NCI-H446 (cell line): ENCODE results near the gene SH2D6.
"Not testable (repeated sequence)": the region's sequence is repeated elsewhere in the genome, so short reads cannot be mapped to it uniquely, and the experiment has no call there.

ENCODE experiments used
- DNase-seq, 2 experiments: peaks; one replicate each; lab custom pipeline; 2025; lab: John Stamatoyannopoulos, UW

SH2D6 gene

DNA sequence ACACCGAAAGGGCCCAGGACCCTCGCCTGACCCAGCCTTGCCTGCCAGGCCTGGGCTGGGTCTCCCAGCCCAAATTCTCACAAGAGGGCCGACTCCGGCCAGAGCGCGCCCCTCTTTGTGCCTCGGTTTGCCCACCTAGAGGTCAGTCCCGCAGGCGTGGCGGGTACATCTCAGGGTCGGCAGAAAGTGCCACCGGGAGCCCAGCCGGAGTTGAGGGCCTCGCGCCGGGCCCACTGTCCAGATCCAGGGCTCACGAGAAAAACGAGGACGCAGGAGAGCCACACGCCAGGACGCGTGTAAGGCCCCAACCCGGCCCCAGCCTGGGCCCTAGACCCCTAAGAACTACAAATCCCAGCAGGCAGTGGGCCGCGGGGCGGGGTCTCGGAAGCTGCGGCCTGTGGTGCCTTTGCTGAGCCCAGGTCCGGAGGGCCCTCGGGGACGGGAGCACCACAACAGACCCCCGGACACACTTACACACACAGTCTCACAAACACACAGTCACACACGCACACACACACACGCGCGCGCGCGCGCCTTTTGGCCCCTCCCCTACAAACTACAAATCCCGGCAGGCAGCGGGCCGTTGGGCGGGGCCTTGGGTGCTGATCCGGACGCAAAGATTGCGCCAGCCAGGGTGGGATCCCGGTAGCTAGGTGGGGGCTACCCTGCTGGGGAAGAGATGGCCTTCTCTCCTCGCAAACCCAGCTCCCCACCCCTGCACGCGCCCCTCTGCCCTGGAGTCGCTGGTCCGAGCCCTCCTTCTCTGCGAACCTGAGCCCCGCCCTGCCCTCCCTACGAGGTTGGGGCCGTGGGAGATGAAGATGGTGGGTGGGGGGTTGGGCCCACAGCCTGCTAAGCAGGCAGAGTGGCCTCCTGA is at the start of gene SH2D6:
Gene SH2D6 (plus strand): TSS at position 583 of the 877 bp plus-strand sequence. CDS start 10,752 bp downstream, outside the sequence.
- peak; percentile 58 to 89 for DNase-seq

DNA sequence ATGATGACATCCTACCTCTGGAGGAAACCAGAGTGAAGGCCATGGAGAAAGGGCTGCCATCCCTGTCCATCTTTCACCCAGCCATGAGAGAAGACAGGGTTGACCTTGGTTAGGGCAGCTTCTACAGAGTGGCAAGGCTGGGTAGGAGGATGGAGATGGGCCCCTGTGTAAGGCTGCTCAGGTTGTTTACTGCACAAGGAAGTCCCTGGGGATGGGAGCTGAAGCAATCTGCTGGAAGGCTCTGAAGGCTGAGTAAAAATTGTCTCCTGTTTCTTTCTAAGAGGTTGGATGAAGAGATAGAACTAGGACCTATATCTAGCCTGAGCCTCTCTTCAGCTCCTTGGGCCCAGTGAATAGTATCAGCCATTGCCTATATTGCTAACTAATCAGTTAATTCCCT is 49.6 kb upstream of the SH2D6 start:
- DNase-seq: no peak

DNA sequence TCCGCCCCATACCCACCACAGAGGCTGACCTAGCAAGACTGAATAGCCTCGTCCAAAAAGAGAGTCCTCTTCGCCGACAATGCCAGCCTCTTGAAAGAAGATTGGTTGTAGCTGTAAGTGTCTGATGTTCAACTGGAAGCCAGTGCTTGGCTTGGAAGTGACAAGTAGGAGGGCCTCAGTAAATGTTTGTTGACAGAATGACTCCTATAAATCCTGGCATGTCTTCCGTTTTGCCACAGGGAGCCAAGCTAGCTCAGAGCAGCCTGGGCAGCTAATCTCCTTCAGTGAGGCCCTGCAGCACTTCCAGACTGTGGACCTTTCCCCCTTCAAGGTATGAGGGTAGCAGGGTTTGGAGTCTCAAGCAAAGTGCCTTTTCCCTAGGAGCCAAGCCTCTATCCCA is 49.0 kb upstream of the SH2D6 start:
- DNase-seq: peak in 1 of 2 experiments; percentile 15

DNA sequence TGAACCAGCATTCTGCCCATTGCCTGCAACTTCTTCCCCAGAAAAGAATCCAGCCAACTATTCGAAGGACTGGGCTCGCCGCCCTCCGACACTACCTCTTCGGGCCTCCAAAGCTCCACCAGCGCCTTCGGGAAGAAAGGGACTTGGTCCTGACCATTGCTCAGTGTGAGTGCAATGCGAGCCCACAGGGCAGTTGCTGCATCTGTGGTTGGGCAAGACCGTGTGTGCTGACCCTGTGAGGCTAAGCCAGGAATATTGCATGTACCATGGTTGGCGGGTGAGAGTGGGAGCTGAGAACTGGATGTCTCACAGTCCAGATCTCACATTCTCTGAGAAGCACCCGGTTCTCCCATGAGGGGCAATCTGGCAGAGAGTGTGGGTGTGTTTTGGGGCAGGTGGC is 47.5 kb upstream of the SH2D6 start:
- no peak for DNase-seq

DNA sequence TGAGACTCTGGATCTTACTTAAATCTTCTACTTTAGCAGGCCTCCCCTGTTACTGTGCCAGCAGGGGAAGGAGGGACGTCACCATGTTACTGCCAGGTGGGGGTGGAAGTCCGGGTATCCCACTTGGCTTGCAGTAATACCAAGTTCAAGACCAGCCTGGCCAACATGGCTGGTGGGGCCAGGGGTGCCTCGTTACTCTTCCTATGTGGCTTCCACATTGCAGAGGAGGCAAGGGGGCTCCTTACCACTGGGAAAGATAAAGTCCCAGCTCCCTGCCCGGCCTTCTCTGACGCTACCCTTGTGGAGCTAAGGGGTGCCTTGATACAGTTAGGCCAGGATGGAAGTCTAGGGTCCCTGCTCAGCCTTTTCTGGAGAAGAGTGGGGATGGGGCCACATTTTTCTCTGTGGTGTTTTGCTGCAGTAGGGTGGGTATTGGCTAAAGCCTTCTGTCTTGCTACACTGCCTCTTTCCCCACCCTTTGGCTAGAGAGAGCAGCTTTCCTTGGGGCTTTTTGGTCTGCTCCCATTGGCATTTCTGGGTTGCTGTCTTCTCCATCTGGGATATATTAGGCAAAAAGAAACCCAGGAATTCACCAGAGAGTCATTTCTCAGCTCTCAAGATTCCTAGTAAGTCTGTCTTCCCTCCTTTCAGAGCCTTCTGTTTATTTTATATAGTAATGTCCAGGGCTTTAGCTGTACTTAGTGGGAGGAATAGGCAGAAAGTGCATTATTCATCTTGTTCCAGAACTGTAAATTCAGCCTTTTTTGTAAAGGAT is 42.0 kb upstream of the SH2D6 start:
- no peak for DNase-seq

DNA sequence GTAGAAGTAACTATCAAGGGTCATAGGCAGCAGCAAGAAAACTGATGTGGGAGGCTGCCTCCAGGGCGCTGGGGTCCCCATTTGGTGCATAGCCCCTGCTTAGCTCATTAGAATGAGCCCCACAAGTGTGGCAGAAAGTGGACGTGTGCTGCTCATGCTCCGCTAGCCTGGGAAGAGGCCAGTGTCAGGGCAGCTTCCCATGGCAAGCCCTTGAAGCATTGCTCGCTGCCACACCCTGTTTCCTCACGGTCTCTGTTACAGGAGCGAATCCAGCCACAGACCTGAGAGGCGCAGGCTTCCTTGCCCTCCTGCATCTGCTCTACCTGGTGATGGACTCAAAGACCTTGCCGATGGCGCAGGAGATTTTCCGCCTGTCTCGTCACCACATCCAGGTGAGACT is 41.4 kb upstream of the SH2D6 start:
- no peak for DNase-seq

DNA sequence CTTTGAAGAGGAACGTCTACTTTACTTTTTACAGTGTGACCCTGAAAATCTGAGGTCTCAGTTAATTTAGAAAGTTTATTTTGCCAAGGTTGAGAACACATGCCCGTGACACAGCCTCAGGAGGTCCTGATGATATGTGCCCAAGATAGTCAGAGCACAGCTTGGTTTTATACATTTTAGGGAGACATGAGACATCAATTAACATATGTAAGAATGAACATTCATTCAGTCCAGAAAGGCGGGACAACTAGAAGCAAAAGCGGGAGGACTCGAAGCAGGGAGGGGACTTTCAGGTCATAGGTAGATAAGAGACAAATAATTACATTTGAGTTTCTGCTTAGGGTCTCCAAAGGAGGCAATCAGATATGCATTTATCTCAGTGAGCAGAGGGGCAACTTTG is 40.3 kb upstream of the SH2D6 start:
- DNase-seq: no peak

DNA sequence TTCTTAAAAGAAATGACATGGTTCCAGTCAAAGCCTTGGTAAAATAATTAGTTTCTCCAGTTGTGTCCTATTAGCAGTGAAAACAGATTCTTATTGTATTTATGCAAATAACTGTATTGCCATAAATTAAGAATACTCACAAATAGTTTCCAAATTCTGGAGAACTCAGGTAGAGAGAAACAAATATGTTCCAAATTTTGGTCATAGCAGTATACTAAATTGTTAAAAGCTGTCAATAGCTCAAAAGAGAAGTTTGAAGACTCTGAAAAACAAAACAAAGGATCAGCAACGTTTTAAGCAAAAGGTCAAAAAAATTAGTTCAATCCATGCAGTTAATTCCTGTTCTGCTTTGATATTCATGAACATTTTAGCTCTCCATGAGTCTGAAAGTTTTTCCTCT is 38.5 kb upstream of the SH2D6 start:
- DNase-seq: no peak

DNA sequence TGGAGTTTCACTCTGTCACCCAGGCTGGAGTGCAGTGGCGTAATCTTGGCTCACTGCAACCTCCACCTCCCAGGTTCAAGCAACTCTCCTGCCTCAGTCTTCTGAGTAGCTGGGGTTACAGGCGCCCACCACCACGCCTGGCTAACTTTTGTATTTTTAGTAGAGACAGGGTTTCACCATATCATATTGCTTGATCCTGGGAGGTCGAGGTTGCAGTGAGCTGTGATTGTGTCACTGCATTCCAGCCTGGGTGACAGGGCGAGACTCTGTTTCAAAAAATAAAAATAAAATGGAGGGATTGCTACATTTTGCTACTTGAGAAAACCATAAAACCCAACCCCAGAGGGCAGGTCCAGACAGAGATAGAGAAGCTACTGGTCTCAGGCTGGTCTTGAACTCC is 35.4 kb upstream of the SH2D6 start:
- not testable (repeated sequence) for DNase-seq

DNA sequence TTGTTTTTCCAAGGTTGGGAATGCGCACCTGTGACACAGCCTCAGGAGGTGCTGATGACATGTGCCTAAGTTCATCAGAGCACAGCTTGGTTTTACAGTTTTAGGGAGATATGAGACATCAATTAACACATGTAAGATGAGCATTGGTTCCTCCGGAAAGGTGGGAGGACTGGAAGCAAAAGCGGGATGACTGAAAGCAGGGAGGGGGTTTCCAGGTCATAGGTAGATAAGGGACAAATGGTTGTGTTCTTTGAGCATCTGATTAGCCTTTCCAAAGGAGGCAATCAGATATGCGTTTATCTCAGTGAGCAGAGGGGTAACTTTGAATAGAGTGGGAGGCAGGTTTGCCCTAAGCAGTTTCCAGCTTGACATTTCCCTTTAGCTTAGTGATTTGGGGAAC is 34.7 kb upstream of the SH2D6 start:
- no peak for DNase-seq

DNA sequence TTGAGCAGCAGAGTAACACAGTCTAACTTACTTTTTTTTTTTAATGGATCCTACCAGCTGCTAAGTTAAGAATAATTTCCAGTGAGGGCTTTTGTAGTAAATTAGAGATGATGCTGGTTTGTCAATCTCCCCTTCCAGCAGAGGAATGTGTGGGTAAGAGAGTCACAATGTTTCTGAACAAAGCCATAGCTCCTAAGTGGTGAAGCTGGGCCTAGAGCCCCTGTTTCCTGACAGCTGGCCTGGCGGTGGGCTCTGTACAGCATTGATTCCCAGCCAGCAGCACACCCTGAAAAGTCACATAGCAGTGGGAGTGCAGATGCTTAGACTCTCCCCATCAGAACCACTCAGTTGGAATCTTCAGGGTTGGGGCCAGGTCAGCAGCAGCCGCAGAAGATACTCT is 32.8 kb upstream of the SH2D6 start:
- no peak for DNase-seq

DNA sequence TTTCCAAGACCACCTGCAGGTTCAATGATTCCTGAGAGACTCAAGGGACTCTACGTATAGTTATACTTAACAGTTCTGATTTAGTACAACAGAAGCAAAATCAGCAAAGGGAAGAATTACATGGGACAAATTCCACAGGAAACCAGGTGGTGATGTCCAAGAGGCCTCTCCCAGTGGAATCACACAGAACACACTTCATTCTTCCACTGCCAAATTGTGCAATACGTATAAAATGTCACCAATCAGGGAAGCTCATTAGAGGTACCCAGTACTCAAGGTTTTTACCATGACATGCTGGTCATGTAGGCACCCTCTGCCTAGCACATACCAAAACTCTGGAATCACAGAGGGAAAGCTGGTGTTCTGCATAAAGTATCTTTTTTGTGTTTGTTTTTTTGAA is 30.8 kb upstream of the SH2D6 start:
- no peak for DNase-seq

DNA sequence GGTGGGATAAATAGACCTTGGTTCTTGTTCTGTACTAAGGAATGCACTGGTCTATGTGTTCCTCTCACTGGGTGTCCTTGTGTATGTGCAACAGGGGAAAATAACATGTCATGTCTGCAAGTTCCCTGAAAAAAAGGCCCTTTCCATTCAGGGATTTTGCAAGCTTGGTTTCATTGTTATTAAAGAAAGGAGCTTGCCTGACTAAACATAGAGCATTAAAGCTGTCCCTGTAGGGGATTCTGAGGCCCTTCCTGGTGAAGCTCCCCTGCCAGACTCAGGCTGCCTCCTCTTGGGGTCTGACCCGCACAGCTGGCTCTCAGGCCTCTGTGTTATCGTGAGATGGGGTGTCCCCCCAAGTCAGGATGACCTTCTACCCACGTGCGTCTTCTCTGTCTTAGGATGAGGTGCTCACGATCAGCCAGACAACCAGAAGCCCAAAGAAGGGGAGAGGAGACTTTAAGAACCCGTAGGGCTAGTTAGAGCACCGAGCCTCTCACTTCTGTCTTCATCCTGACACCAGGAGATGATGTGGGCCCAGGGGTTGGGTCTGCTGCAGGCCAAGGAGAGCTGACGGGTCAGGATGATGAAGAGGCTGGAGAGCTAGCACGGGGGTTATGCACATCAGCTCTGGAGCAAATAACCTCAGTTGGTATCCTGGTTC is 29.5 kb upstream of the SH2D6 start:
- DNase-seq: no peak

DNA sequence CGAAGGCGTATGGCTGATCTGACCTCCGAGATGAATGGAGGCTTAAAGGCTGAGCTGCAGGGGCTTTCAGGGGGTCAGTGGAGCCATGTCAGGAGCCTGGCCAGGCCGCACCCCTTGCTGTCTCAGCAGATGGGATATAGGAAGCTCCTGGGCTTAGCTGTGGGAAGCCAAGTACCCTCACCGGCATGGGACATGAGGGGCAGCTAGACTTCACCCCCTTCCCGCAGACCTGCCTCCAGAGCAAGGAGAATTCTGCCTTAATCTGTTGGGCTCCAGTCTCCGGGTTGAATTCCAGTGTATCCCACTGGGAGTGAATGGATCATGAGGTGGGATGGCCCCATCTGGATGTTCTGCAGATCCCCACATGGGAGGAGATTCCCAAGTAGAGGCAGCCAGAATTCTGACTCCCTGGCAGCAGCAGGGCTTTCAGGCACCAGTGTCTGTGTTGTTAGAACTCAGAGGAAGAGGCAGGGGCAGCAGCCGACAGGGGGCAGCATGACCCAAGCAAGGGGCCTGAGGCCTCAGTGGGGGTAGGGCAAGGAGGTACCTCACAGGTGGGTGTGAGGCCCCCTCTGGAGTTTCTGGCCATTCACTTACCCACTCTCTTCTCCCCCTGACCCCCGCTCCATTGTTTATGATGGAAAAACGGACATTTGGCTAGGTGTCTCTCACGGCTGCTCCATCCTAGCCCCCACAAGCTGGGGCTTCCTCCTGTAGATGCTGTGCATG is 27.4 kb upstream of the SH2D6 start:
- DNase-seq: peak in 1 of 2 experiments; percentile 62

DNA sequence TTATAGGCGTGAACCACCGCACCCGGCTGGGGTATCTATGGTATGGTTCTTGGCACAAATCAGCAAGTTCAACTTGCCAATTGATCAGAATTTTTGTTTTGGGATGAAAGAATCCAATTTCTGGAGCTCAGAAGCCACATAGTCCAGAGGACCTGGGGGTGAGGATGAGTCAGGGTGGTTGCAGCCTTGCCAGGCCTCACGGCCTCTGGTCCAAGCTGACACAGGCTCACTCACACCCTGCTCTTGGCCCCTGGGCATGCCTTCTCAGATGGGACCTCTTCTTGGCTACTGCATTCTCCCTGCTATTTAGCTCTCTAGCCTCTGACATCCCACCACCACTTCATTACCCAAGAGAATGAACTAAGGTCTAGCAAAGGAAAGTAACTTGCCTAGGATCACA is 24.7 kb upstream of the SH2D6 start:
- DNase-seq: no peak

DNA sequence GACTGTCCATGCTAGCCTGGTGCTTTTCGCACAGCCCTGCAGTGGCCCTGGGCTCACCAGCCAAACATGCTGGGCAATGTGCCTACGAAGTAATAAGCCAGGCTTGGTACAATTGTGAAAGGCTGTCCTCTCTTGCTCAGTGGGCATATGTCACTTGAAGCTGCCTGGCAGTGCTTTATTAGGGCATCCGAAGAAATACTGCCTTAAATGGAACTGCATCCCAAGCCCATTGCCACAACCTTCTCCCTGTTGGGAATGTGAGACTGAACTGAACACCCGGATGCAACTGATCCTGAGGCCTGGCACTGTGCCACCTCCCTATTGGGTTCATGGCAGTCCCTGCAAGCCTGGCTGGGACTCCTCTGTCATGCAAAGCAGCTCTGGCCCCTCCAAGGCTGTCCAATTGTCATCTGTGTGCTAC is 24.2 kb upstream of the SH2D6 start:
- peak; percentile 30 to 75 for DNase-seq

DNA sequence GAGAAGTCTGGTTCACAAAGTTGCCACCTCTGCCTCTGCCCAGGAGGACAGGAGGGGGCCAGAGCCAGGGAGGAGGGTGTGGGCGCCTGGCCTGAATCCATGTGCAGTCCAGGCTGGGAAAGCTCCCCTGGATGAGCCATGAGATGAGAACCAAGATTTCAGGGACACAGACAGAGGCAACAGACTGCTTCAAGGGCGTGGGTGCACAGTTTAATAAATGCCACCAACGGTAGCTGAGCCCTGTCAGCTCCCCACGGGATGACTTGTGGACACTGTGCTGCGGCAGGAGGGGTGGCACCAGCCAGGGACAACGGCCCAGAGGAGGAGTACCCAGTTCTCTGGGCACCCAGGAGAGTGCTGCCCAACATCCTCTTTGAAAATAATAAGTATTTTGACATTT is 23.5 kb upstream of the SH2D6 start:
- DNase-seq: no peak

DNA sequence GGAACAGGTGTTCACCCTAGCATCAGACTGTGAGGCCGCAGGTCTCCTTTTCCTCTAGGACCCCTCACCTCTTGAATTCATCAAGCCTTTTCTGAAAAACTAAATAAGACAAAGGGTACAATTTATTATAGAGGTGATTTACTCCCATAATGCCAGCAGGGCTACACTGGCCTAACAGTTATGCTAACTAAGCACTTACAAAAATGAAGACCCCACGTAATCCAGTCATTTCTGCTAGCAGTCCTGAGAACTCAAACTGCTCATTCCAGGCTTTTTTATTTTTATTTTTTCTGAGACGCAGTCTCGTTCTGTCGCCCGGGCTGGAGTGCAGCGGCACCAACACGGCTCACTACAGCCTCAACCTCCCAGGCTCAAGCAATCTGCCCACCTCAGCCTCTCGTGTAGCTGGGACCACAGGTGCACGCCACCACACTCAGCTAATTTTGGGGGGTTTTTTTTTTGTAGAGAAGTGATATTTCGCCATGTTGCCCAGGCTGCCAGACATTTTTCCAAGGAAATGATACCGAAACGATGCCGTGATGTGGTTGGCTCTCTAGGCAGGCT is 22.5 kb upstream of the SH2D6 start:
- no peak for DNase-seq

DNA sequence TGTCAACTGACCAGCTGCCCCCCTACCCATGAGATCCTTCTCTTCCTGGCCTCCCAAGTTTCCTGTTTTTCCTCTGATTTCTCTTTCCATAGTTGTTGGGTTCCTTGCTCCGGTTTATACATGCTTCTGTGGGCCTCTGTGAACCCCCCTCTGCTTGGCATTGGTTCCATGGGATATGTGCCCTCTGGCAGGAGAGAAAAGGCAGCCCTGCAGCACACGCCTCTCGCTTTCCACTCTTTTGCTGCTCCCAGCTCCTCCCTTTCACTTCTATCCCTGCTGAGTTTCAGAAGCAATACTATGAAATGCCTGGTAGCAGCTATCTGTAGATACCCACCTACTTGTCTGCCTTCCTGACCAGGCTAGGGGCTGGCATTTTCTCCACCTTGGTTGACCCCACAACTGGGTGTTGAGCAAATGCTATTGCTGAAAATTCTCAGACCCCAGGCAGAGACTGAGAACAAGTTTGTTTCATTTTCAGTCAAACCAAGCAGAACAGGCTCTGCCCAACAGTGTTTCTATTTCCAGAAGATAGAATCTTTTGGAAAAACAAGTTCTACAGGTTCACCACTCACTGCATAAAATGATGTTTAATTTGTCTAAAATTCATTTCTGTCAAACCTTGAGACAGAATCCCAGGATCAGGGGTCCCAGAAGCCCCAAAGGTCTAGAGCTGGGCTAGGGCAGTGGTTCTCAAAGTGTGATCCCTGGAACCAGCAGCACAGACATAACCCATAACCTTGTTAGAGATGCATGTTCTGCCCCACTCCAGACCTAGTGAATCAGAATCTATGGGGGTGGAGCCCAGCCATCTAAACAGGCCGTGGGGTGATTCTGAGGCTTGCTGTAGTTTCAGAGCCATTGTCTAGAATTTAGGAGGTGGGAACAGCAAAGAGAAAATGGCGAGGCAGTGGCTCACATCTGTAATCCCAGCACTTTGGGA is 21.7 kb upstream of the SH2D6 start:
- no peak for DNase-seq

DNA sequence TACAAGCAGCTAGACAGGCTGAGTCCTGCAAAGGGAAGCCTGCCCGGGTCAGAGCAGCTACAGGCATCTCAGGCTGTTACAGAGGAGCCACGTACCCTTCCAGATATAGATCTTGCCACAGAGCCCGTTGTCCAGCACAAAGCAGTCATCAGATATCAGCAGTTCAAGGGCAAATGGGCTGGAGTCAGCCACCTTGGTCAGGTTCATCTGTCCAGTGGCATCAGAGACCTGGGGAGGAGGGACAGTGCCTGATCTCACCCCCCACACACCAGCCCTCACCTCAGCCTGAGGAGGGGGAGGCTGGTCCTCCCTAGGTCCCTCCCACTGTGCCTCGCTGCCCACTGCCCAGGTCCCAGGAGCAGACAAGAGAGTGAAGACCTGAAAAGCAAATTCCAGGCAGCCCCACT is 20.6 kb upstream of the SH2D6 start:
- no peak for DNase-seq
